Vagina (tissue), 2 donors: Measurements from ENCODE around the gene SRCIN1.

Experiments
- CTCF ChIP-seq, 3 experiments: fragments of 450-650 bp in 2 of 3; fragments of 200-600 bp in 1 of 3; sonication (generic) in 1 of 3; IDR thresholded peaks; one replicate each; pipeline ENCODE4 v1.5.1; 2017 to 2019; ENCODE audit warnings: antibody characterized with exemption in 3 of 3, mild to moderate bottlenecking in 2 of 3, moderate library complexity in 2 of 3
- POLR2A ChIP-seq, 2 donors: fragments of 450-650 bp; IDR thresholded peaks; one replicate each; pipeline ENCODE4 v1.6.1; 2017; ENCODE audit warnings: antibody characterized with exemption in 2 of 2, mild to moderate bottlenecking in 2 of 2, moderate library complexity in 2 of 2
- POLR2AphosphoS5 ChIP-seq, 2 donors: sonication (generic); formaldehyde crosslinking; IDR thresholded peaks; one replicate each; pipeline ENCODE4 v1.9.0; 2017; ENCODE audit warnings: antibody characterized with exemption in 2 of 2, mild to moderate bottlenecking in 2 of 2, low read depth in 1 of 2; ENCODE audit not compliant: insufficient read depth in 1 of 2

DNA sequence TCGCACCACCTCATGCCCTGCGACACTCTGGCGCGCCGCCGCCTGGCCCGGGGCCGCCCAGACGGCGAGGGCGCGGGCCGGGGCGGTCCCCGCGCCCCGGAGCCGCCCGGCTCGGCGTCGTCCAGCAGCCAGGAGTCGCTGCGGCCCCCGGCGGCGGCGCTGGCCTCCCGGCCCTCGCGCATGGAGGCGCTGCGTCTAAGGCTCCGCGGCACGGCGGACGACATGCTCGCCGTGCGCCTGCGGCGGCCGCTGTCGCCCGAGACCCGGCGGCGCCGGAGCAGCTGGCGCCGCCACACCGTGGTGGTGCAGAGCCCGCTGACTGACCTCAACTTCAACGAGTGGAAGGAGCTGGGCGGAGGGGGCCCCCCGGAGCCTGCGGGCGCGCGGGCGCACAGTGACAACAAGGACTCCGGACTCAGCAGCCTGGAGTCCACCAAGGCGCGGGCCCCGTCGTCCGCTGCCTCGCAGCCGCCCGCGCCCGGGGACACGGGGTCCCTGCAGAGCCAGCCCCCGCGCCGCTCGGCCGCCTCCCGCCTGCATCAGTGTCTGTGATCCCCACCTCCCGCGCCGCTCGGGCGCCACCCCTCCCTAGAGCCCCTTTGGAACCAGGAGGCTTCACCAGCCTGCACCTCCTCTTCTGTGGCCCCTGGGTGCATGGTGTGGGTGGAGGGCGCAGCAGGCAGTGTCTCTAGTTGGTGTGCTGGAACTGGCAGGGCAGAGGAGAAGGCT lies 95.2 kb downstream of the SRCIN1 start:
- TF ChIP-seq POLR2A (IDR thresholded peaks at IDR 0.05) (no peak), POLR2AphosphoS5 (IDR thresholded peaks at IDR 0.05; ENCODE audit: insufficient read depth in 1 of 2, low read depth in 1 of 2) (no peak), CTCF (IDR thresholded peaks at IDR 0.05) (no peak)
